Neural cell (in vitro differentiated cells): ENCODE data around the gene ADCY1. TPM values are rescaled to one million over a fixed set of nuclear protein-coding genes. Genes with fewer than 3 reads are reported as not detected.

ENCODE experiments used
- H2AFZ ChIP-seq: fragments of 200-600, 300-800 bp; sonication (generic), shearing (Covaris generic); 2 replicates; pipeline ENCODE4 v1.6.0; 2014; ENCODE audit warnings: low read depth, mild to moderate bottlenecking, antibody characterized with exemption, low read length, moderate library complexity
- H3F3A ChIP-seq: fragments of 200-600 bp; shearing (Covaris generic); 2 replicates; pipeline ENCODE4 v1.6.1; 2016; ENCODE audit warnings: mild to moderate bottlenecking, moderate library complexity, mixed read lengths, antibody characterized with exemption, low read length; ENCODE audit not compliant: insufficient read depth, poor library complexity, severe bottlenecking
- H3K27ac ChIP-seq: fragments of 200-600, 300-800 bp; sonication (generic), shearing (Covaris generic); 2 replicates; pipeline ENCODE4 v1.5.1; 2014; ENCODE audit warnings: mild to moderate bottlenecking, low read length, moderate library complexity
- H3K27me3 ChIP-seq: fragments of 300-800, 200-600 bp; sonication (generic), shearing (Covaris generic); 2 replicates; pipeline ENCODE4 v1.6.0; 2014; ENCODE audit warnings: mild to moderate bottlenecking, low read depth, low read length, moderate library complexity; ENCODE audit not compliant: insufficient read depth
- H3K36me3 ChIP-seq: fragments of 300-800, 200-600 bp; sonication (generic), shearing (Covaris generic); 2 replicates; pipeline ENCODE4 v1.5.1; 2014; ENCODE audit warnings: mild to moderate bottlenecking, antibody characterized with exemption, low read length, moderate library complexity; ENCODE audit not compliant: insufficient read depth
- H3K4me2 ChIP-seq: fragments of 300-800, 200-600 bp; sonication (generic), shearing (Covaris generic); 2 replicates; pipeline ENCODE4 v1.6.0; 2014; ENCODE audit warnings: mild to moderate bottlenecking, low read length
- H3K4me3 ChIP-seq: fragments of 300-800, 200-600 bp; sonication (generic), shearing (Covaris generic); 2 replicates; pipeline ENCODE4 v1.5.1; 2014; ENCODE audit warnings: mild to moderate bottlenecking, low read length, moderate library complexity
- H3K79me2 ChIP-seq: fragments of 200-600 bp; shearing (Covaris generic); replicated peaks from 2 replicates; pipeline ENCODE4 v1.6.0; 2014; ENCODE audit warnings: mild to moderate bottlenecking, low read length, moderate library complexity; ENCODE audit not compliant: insufficient read depth
- H3K9ac ChIP-seq: fragments of 300-800, 200-600 bp; sonication (generic), shearing (Covaris generic); 2 replicates; pipeline ENCODE4 v1.6.1; 2016; ENCODE audit warnings: mild to moderate bottlenecking, low read length, mixed read lengths
- H3K9me2 ChIP-seq: fragments of 200-600 bp; shearing (Covaris generic); 2 replicates; pipeline ENCODE4 v1.6.1; 2016; ENCODE audit warnings: mild to moderate bottlenecking, low read length, mixed read lengths; ENCODE audit not compliant: insufficient read depth
- H3K9me3 ChIP-seq: fragments of 200-600, 300-800 bp; sonication (generic), shearing (Covaris generic); 2 replicates; pipeline ENCODE4 v1.6.1; 2016; ENCODE audit warnings: mild to moderate bottlenecking, mixed run types, low read length, moderate library complexity, mixed read lengths
- H4K20me1 ChIP-seq: fragments of 200-600 bp; shearing (Covaris generic); 2 replicates; pipeline ENCODE4 v1.6.1; 2016; ENCODE audit warnings: mild to moderate bottlenecking, mixed run types; ENCODE audit not compliant: insufficient read depth
- EP300 ChIP-seq: fragments of 450-650 bp; conservative IDR thresholded peaks from 2 replicates; pipeline ENCODE4 v1.6.1; 2014; ENCODE audit warnings: antibody characterized with exemption, mild to moderate bottlenecking, moderate library complexity; ENCODE audit not compliant: poor library complexity, severe bottlenecking
- EZH2 ChIP-seq: fragments of 200-600, 300-800 bp; shearing (Covaris generic), sonication (generic); IDR thresholded peaks from 2 replicates; pipeline ENCODE4 v1.6.1; 2014; ENCODE audit warnings: antibody characterized with exemption, low read length, borderline replicate concordance, mild to moderate bottlenecking; ENCODE audit not compliant: insufficient read depth, poor library complexity, severe bottlenecking
- MXI1 ChIP-seq: fragments of 450-650 bp; conservative IDR thresholded peaks from 2 replicates; pipeline ENCODE4 v1.6.1; 2014; ENCODE audit warnings: antibody characterized with exemption, mild to moderate bottlenecking; ENCODE audit not compliant: poor library complexity, severe bottlenecking
- POLR2AphosphoS5 ChIP-seq: IDR thresholded peaks from 2 replicates; pipeline ENCODE4 v1.6.1; 2012
- RAD21 ChIP-seq: fragments of 450-650 bp; conservative IDR thresholded peaks from 2 replicates; pipeline ENCODE4 v1.6.1; 2014; ENCODE audit warnings: antibody characterized with exemption, mild to moderate bottlenecking, moderate library complexity
- REST ChIP-seq: IDR thresholded peaks from 2 replicates; pipeline ENCODE4 v1.6.1; 2012; ENCODE audit warnings: borderline replicate concordance
- SMC3 ChIP-seq: fragments of 450-650 bp; conservative IDR thresholded peaks from 2 replicates; pipeline ENCODE4 v1.6.1; 2014; ENCODE audit warnings: antibody characterized with exemption, mild to moderate bottlenecking, moderate library complexity; ENCODE audit not compliant: poor library complexity
- TAF1 ChIP-seq: IDR thresholded peaks from 2 replicates; pipeline ENCODE4 v1.6.1; 2012; ENCODE audit warnings: low read depth
- polyA plus RNA-seq: library from polyadenylated mRNA; depleted of rRNA; stranded (reverse); fragments of >200 nt; gene quantifications from 2 replicates; pipeline ENCODE4 v1.2.3, GENCODE V29; 2014
- TF ChIP-seq, protein P1 (sequence below): fragments of 450-650 bp; IDR thresholded peaks from 2 replicates; pipeline ENCODE4 v1.5.1; 2014; ENCODE audit warnings: antibody characterized with exemption, mild to moderate bottlenecking, moderate library complexity; ENCODE audit not compliant: poor library complexity, severe bottlenecking

The ADCY1 gene
- polyA plus RNA-seq, 1 donor from 2014 or later, result 14.8 TPM

- Histone ChIP-seq H3K4me2 (no peak overlapping the region), H3K4me3 (no peak overlapping the region), H2AFZ (no peak overlapping the region), H3K36me3 (no peaks in the 10 kb centered on the region), H3K79me2 (no peaks in the 10 kb centered on the region), H3K27me3 (no peaks in the 10 kb centered on the region), H3K9me3 (no peaks in the 10 kb centered on the region), H3K9ac (no peak overlapping the region), H3K27ac (no peak overlapping the region), H3F3A (no peaks in the 10 kb centered on the region), H3K9me2 (no peaks in the 10 kb centered on the region), H4K20me1 (no peaks in the 10 kb centered on the region)
- TF ChIP-seq POLR2AphosphoS5 (no peak), RAD21 (no peak), TAF1 (no peak), REST (no peak), EP300 (no peak), EZH2 (no peak), SMC3 (no peak), MXI1 (no peak)
- TF ChIP-seq, protein P1, sequence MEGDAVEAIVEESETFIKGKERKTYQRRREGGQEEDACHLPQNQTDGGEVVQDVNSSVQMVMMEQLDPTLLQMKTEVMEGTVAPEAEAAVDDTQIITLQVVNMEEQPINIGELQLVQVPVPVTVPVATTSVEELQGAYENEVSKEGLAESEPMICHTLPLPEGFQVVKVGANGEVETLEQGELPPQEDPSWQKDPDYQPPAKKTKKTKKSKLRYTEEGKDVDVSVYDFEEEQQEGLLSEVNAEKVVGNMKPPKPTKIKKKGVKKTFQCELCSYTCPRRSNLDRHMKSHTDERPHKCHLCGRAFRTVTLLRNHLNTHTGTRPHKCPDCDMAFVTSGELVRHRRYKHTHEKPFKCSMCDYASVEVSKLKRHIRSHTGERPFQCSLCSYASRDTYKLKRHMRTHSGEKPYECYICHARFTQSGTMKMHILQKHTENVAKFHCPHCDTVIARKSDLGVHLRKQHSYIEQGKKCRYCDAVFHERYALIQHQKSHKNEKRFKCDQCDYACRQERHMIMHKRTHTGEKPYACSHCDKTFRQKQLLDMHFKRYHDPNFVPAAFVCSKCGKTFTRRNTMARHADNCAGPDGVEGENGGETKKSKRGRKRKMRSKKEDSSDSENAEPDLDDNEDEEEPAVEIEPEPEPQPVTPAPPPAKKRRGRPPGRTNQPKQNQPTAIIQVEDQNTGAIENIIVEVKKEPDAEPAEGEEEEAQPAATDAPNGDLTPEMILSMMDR, result no peak
Measured at GRCh38 chr7:45606931-45607330, 32.8 kb downstream of the ADCY1 start.

DNA sequence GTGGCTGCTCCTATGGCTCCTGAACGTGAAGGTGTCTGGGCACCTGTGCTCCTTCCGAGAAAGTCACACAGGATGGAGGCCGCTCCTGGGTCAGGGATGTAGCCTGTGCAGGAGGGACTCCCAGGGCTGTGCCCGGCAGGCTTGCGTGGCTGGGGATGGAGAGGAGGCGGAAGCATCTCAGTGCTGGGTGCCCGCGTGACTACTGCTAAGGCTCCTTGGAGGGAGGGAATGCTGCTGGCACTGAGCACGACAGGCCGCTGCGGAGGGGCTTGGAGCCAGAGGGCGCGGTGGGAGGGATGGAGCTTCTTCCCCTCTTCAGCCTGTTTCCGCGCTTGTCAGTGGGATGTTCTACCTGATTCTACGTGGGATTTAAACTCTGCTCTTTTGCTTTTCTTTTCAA is 35.0 kb downstream of the ADCY1 start:
- H4K20me1 ChIP-seq, result no peaks in the 10 kb centered on the region
- no peak overlapping the region for H3K4me3 ChIP-seq
- TF ChIP-seq MXI1 (no peak), EP300 (no peak), SMC3 (no peak), RAD21 (no peak), TAF1 (no peak), EZH2 (no peak), REST (no peak)
- TF ChIP-seq, protein P1, result no peak
- H3K4me2 ChIP-seq, result no peak overlapping the region
- H3K79me2 ChIP-seq, result no peaks in the 10 kb centered on the region
- H3K9ac ChIP-seq, result no peak overlapping the region
- no peaks in the 10 kb centered on the region for H3K9me2 ChIP-seq
- no peak overlapping the region for H2AFZ ChIP-seq
- H3K27ac ChIP-seq, result no peak overlapping the region
- no peaks in the 10 kb centered on the region for H3K27me3 ChIP-seq
- H3K36me3 ChIP-seq, result no peaks in the 10 kb centered on the region
- H3F3A ChIP-seq, result no peaks in the 10 kb centered on the region
- no peaks in the 10 kb centered on the region for H3K9me3 ChIP-seq
